ENCODE results near the gene VPS54. TPM values are rescaled to one million over a fixed set of nuclear protein-coding genes. Genes with fewer than 3 reads are reported as not detected.
A peak's percentile ranks its signal among the peaks of the same experiment; 100 is the strongest.

VPS54 gene
- total RNA-seq, 1 experiment from 2014 or later = 14.8 TPM

DNA sequence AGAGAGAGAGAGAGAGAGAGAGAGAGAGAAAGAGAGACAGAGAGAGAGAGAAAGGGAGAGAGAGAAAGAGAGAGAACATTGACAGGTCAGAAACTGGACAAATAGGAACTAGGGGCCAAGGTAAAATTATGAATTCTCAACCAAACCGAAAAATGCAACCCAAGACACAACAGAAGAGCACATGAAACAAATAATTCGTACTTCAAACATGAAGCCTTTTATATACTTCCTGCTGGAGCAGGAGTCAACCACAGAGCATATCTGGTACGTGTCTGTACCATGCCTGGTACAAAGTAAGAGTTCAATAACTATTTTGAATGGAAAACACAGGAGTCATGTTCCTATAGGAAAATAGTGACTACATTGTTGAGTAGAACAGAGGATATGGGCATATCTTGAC, 6.5 kb upstream of the VPS54 start:
- in situ Hi-C loops (cut with HindIII; ENCODE audit: low pct_unique_long_range_greater_than_20kb, low sequenced_read_pairs) = loop anchor here (25.0 kb wide), 2 partner anchors 112 to 287 kb away; partner anchors contain the start of gene PELI1
- DNase-seq (ENCODE audit: low read depth) = no peak

DNA sequence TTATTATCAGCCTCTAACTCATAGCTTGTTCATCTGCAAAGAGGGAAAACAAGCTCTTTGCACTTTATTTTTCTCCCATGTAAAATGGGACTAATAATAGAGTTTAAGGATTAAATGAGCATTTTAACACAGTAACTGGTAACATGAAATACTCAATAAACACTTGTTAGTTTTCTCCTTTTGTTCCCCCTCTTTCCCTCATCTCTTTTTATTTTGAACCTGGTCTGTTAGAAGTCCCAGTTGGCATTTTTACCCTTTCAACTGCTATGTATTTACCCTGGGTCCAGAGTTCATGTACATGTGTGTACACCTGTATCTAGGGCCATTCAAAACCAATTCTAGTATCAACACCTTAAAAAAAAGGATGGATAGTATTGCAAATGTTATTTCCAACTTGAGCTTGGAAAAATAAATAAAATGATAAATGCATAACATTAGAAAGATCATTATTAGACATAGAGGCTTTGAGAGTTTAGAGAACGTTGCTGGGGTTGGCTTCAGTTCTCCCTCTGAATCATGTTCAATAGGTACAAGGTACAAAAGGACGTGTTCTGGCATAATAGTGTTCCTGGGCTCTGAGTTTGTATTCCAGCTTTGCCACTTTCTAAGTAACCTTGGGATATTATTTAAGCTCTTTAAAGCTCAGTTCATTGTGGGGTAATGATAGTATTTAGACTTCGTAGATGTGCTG, 5.2 kb upstream of the VPS54 start:
- no peak for DNase-seq (ENCODE audit: low read depth)
- in situ Hi-C loops (cut with HindIII; ENCODE audit: low pct_unique_long_range_greater_than_20kb, low sequenced_read_pairs) = no loop called here

DNA sequence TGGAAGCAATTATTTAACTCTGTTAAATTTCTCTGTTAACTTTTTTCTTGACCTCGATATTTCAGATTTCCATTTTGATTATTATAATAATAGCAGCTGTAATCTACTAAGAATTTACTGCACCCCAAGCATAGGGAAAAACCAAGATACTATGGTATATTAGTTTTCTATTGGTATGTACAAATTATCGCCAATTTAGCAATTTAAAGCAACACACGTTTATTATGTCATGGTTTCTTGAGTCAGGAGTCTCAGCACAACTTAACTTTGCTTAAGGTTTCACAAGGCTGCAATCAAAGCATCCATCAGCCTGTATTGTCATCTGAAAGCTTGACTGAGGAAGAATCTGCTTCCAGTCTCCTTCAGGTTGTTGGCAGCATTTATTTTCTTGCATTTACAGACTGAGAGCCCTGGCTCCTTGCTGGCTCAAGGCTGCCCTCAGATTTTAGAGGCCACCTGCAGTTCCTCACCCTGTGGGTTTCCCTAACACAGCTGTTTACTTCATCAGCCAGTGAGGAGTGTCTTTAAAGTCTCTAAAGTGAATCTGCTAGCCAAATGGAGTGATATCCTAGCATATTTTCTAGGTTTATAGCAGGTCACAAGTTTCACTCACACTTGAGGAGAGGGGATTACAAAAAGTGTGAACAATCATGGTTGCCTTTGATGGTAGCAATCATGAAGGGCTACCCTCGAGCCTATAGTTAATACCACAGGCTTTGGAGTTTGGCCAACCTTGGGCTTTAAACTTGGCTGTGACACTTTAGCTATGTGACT, 4.4 kb upstream of the VPS54 start:
- in situ Hi-C loops (cut with HindIII; ENCODE audit: low pct_unique_long_range_greater_than_20kb, low sequenced_read_pairs) = no loop called here
- DNase-seq (ENCODE audit: low read depth) = no peak

DNA sequence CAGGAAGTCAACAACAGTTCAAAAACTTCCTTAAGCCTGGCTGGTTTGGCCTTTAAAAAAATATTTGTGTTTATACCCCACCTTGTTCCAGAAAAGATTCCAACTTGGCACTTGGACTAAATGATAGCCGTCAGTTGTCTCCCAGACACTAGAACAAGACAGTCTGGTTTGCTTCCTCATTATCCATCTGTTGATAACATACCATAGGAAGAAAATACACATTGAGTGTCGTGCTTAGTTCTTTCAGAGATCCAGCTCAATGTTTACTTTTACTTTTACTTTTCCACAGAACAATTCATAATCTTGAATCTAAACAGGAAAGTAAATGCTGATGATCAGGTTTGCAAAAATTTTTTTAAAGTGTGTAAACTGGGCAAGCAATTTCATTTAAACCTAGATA, 2.4 kb upstream of the VPS54 start:
- no peak for DNase-seq (ENCODE audit: low read depth)
- in situ Hi-C loops (cut with HindIII; ENCODE audit: low pct_unique_long_range_greater_than_20kb, low sequenced_read_pairs) = no loop called here

DNA sequence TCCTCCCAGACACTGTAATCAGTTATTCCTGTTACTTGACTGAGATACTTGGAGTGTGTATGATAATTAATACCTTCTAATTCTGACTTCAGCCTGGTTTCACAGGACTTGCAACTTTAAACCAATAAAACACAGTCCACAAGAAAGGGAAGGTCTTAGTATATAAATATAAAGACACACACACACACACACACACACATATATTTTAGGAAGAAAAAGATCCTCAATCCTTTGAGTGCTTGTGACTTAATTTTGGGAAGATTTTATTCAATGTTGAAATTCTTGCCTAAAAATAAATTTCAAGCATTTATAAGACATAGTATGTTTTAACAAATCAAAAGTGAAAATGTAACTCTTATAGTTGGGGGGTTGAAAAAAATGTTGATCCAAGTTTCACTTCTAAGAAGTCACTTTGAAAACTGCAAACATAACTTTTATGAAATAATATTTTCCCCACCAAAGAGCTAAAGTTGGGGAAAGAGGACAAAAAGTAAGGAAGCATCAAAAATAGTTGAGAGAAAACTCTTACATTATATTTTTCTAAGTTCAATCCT, 824 bp upstream of the VPS54 start:
- peak; percentile 64 for DNase-seq (ENCODE audit: low read depth)
- in situ Hi-C loops (cut with HindIII; ENCODE audit: low pct_unique_long_range_greater_than_20kb, low sequenced_read_pairs) = no loop called here

DNA sequence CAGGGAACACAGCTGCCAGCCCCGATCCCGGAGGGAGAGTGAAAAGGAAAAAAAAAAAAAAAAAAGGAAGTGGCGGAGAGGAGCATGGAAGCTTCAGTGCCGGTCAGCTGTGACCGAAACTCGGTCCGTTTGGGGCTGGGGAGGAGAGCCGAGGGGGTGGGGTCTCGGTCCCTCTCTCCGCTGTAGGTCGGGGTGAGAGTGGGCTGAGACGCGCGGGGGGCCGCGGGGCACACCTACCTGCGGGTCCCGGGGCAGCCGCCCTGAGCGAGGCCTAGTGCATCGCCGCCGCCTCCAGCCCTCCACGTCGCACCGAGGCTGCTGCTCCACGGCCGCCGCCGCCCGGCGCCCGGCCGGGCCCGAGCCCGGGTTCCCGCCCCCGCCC, 536 bp downstream of the VPS54 start:
- in situ Hi-C loops (cut with HindIII; ENCODE audit: low pct_unique_long_range_greater_than_20kb, low sequenced_read_pairs) = no loop called here
- peak; percentile 72 for DNase-seq (ENCODE audit: low read depth)

DNA sequence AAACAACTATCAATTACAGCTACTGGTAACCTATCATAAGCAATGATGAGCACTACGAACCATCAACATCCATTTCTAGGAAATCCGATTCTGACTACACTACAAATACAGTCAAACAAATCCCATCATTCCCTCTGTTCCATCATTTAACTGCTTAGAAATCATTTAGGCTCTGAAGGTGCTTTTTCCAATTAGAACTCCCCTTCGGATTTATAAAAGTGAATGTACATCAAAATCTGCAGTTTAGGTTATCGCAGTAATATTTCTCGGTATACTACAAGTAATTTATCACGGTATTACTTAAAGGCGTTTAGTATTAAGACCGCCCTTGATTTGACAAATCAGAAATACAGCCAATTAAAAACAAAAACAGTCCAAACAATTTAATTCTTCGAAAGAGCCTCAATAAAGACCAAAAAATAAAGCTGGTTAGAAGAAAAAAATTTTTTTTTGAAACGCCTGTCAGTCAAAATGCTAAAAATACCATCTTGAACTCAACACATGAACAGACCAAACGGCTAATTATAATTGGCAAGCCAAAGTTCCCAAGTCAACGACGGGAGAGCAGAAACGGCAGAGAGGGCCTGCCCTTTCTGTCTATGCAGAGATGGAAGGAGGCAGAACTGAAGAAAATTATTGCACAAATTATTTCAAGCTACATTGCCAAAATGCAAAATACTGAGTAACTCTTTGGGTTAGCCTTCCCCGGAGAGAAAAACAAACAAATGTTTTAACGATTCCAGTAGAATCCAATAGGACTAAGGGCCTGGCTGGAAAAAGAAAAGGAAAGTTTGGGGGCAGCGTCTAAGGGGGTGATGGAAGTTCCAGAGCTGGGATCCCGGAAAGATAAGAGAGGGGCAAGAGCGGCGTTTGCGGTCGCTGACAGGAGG, 1.2 kb downstream of the VPS54 start:
- peak; percentile 42 for DNase-seq (ENCODE audit: low read depth)
- in situ Hi-C loops (cut with HindIII; ENCODE audit: low pct_unique_long_range_greater_than_20kb, low sequenced_read_pairs) = no loop called here

DNA sequence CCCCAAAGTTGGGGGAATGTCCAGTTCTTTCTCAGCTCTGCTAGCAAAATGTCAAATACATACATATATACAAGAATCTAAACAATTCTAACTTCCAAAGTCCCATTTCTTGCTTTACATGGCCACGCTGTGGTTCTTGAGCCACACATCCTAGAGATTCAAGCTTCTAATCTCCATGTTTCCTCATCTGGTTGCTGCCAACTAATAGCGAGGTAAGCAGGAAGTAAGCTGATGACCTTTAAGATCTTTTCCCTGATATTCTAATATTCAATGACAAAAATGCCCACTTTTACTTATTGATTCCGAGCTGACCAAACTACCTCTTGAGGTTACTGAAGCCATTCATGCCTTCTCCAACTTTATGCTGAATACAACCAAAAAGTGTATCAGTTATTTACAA, 3.3 kb downstream of the VPS54 start:
- in situ Hi-C loops (cut with HindIII; ENCODE audit: low pct_unique_long_range_greater_than_20kb, low sequenced_read_pairs) = no loop called here
- no peak for DNase-seq (ENCODE audit: low read depth)

DNA sequence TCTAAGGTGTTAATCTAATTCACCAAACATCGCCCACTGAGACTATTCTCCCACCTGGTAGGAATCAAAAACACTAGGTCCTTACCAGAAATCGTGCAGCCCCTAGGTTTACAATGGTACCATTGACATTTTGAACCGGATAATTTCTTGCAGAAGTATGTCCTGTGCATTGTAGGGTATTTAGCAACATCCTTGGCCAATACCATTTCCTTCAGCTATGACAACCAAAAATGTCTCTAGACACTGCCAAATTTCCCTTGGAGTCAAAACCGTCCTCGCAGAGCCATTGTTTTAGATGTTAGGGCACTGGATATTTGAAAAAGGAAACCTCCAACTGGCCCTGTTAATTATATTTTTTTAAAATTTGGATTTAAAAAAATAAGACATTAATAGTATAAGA, 3.8 kb downstream of the VPS54 start:
- in situ Hi-C loops (cut with HindIII; ENCODE audit: low pct_unique_long_range_greater_than_20kb, low sequenced_read_pairs) = no loop called here
- no peak for DNase-seq (ENCODE audit: low read depth)

DNA sequence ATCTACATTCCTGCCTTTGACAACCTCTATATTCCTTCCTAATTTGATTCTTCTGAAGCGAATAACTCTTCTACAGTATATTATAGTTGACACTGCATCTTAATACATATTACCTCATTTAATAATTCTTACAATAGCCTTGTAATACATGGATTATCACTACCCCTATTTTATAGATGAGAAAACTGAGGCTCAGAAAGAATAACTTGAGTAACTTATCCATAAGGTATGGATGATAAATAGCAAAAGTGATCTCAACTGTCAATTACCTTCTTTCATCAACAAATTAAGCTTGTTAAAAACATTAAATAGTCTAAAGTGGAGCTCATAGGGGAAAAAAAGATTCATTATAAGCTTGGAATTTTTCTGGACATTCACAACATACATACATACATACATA, 4.6 kb downstream of the VPS54 start:
- no peak for DNase-seq (ENCODE audit: low read depth)
- in situ Hi-C loops (cut with HindIII; ENCODE audit: low pct_unique_long_range_greater_than_20kb, low sequenced_read_pairs) = no loop called here

DNA sequence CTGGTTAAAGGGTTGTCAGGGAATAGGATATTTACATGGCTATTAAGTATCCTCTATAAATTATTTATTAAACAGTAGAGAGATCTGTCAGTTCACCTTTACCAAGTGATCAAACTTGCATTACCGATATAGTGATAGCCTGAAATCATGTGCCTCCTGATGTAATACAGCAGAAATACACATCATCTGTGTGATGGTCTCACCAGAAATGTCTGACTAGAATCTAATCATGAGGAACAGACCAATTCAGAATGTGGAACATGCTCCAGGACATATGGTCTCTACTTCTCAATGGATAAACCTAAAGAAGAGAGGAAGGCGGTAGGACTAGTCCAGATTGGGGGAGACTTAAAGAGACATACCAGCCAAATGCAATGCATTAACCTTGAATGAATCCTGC, 6.2 kb downstream of the VPS54 start:
- in situ Hi-C loops (cut with HindIII; ENCODE audit: low pct_unique_long_range_greater_than_20kb, low sequenced_read_pairs) = no loop called here
- no peak for DNase-seq (ENCODE audit: low read depth)

DNA sequence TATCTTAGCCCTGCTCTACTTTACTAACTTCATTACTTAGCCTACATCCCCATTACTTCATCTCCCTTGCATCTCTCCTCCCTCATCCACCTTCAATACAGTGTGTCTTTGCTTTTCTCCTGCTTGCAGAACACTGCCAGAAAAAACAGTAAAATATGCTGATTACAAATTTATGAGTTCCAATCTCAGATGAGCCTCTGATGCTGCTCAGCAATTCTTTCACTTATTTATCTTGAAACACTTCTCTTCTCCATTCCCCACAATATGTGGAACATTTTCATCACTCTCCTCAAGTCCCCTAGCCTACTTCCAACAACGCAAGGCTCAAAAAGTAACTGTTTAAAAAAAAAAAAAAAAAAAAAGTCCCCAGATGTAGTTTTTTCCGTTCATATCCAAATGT, 7.1 kb downstream of the VPS54 start:
- DNase-seq (ENCODE audit: low read depth) = no peak
- in situ Hi-C loops (cut with HindIII; ENCODE audit: low pct_unique_long_range_greater_than_20kb, low sequenced_read_pairs) = no loop called here

DNA sequence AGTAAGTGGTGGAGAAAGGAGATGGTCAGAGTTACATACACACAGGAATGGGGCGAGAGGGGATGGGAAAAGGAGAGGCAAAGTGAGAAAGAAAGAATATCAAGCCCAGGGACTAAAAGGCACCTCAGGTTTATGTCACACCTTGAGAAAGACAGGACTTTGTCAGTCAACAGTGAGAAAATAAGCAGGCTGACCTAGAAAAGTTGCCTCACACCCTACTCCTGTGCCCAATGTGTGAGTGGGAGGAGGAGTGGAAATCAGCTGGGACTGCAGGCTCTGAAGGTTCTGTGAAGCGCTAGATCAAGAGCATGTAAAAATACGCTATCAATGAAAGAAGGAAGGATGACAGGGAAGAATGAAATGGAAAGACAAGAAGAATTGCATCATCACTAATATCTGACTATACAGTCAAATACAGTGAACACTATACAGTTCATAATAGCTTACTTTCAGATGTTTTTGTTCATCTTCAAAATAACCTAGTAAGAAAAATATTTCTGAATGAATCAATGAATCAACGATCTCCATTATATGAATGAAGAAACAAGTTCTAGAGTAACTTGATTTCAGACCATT, 10.7 kb downstream of the VPS54 start:
- no peak for DNase-seq (ENCODE audit: low read depth)
- in situ Hi-C loops (cut with HindIII; ENCODE audit: low pct_unique_long_range_greater_than_20kb, low sequenced_read_pairs) = no loop called here

DNA sequence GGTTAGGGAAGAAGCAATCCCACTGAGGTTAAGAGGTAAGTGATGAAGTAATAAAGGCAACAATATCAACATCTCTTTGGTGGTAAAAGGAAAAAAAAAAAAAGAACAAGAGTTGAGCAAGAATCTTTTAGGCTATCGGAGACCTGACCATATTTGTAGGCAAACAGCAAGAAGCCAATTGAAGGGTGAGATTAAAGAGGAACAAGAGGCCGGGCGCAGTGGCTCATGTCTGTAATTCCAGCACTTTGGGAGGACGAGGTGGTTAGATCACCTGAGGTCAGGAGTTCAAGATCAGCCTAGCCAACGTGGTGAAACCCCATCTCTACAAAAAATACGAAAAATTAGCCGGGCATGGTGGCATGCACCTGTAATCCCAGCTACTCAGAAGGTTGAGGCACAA, 11.3 kb downstream of the VPS54 start:
- no peak for DNase-seq (ENCODE audit: low read depth)
- in situ Hi-C loops (cut with HindIII; ENCODE audit: low pct_unique_long_range_greater_than_20kb, low sequenced_read_pairs) = no loop called here

DNA sequence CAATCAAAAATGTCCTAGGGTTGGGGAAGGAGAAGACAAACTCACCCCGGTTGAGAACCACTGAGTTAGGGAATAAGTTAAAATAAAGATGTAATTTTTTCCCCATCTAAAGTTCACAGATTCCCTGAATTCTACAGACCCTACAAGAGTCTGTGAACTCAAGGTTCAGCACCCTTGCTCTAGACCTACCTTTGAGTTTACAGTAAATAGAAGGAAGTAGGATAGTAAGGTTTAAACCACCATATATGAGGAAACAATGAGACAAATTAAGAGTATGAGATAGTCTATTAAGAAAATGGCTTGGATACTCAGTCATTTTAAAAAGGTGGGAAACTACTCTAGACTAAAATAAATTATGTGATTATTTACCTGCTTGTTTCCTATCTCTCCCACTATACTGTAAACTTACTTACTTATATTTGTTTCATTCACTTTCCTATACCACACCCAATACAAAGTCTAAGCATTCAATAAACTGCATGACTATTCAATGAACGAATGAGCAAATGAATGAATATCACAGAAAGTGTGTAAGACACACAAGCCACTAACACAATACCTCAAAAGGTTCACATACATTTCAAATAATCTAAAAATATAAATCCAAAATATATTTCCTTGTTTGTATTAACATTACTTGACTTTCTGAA, 13.4 kb downstream of the VPS54 start:
- DNase-seq (ENCODE audit: low read depth) = no peak
- in situ Hi-C loops (cut with HindIII; ENCODE audit: low pct_unique_long_range_greater_than_20kb, low sequenced_read_pairs) = no loop called here

DNA sequence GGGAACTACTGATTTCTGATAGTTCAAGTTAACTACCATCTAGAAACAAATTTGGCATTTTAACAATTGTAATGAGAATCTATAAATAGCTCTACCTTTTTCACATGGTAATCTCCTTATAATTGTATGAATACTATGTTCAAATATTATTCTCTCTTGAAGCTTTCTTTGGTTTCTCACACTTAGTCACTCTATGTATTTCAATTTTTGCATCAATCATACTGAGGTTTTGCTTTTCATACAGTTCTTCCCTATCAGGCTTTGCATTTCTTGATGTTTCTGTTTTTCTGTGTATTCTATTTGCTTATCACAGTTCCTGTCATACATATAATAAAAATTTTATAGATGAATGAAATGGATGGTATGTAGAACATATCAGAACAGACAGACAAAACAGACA, 16.0 kb downstream of the VPS54 start:
- DNase-seq (ENCODE audit: low read depth) = no peak
- in situ Hi-C loops (cut with HindIII; ENCODE audit: low pct_unique_long_range_greater_than_20kb, low sequenced_read_pairs) = no loop called here

DNA sequence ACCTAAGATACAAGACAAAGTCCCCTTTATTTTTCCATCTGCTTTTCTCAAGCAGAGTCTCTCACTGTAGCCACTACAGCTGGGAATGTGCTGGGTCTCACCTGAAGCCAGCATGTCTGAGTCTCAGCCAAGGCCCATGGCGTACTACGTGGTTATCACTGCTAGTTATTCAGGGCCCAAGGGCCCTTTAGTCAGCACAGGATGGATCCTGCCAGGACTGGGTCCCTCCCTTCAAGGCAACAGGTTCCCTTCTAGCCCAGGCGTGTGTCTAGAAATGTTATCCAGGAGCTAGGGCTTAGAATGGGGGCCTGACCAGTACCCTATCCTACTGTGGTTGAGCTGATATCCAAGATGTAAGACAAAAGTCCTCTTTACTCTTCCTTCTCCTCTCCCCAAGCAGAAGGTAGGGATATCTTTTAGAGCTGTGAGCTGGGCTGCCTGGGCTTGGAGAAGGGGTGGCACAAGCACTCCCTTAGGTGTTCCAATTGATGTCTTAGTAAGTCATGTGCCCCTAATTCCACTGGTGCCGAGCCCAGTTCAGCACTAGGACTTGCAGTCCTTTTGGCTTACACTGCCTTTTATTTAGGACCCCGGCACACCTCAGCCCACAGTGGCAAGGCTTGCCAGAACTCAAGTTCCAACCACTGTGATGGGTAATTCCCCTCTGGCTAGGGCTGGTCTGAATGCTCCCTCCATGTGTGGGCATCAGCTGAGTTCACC, 17.7 kb downstream of the VPS54 start:
- no peak for DNase-seq (ENCODE audit: low read depth)
- in situ Hi-C loops (cut with HindIII; ENCODE audit: low pct_unique_long_range_greater_than_20kb, low sequenced_read_pairs) = no loop called here
